GM12891 (cell line): ENCODE data around the gene MCIDAS.

Experiments used
- PAX5 ChIP-seq: IDR thresholded peaks from 2 replicates; pipeline ENCODE4 v1.6.1; 2011; ENCODE audit warnings: low read length, moderate library complexity, mild to moderate bottlenecking; ENCODE audit not compliant: insufficient read depth, severe bottlenecking
- POLR2A ChIP-seq: IDR thresholded peaks from 2 replicates; pipeline ENCODE4 v1.6.1; 2011; ENCODE audit warnings: low read depth, low read length, control low read depth
- POLR2AphosphoS5 ChIP-seq: IDR thresholded peaks from 2 replicates; pipeline ENCODE4 v1.6.1; 2011; ENCODE audit warnings: low read depth, low read length, control low read depth
- POU2F2 ChIP-seq: IDR thresholded peaks from 2 replicates; pipeline ENCODE4 v1.6.1; 2011; ENCODE audit warnings: low read depth, mild to moderate bottlenecking, control low read depth, low read length, moderate library complexity
- SPI1 ChIP-seq: IDR thresholded peaks from 2 replicates; pipeline ENCODE4 v1.6.1; 2011; ENCODE audit warnings: low read depth, low read length, control low read depth
- TAF1 ChIP-seq: IDR thresholded peaks from 2 replicates; pipeline ENCODE4 v1.6.1; 2011; ENCODE audit warnings: low read depth, low read length, control low read depth

DNA sequence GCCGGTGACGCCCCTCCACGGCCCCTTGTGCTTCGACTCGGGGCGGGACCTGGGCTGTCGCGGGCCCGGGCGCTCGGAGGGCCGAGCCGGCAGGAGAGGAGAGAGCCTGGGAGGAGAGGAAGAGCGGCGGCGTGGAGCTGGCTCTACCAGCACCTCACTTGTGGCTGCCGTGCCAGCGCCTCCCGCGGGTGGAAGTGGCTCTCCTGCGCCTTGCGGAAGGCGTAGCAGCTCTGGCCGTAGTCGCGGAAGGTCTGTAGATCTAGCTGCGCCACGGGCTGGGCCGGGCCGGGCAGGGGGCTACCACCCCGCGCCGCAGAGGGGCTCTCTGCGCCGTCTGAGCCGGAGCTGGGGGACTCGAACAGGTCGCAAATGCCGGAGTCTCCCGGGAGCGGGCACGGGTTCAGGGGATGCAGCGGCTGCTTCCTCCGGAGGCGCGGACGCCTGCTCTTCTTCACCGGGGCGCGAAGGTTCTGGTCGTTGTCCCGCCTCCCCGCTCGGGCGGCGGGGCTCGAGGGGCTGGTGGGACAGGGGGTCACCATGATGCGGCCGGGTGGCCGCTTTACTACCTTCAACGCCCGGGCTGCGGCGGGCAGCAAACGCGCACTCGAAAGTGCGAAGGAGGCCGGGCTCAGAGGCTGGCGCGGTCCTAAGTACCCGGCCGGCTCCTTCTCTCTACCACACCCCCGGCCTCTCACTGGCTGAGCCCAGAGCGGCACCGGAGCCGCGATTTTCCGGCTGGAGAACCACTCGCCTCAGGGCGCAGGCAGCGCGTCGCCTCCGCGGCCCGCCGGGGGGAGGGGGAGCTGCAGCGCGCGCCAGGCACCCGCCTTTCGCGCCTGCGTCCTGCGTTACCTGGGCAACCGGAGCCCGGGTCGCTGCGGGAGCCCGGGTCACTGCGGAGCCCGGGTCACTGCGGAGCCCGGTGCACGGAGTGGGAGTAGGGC, 6.1 kb upstream of the MCIDAS start, which contains the start of gene CCNO:
- TF ChIP-seq POLR2AphosphoS5 (no peak), POLR2A (no peak), SPI1 (no peak), TAF1 (no peak), PAX5 (no peak), POU2F2 (no peak)
